GM12878 (cell line): ENCODE measurements around the gene TRIM28. TPM values are rescaled to one million over a fixed set of nuclear protein-coding genes. Genes with fewer than 3 reads are reported as not detected.

Source experiments
- ATAC-seq: fragments of 200-7000 bp; cut with Tn5 transposase; 3 replicates; pipeline ENCODE4 v1.9.1; 2020; ENCODE audit warnings: mild to moderate bottlenecking, moderate library complexity
- BruUV-seq: library from RNA; stranded (reverse); fragments of 400-500 nt; replicated peaks from 2 replicates; lab custom pipeline; 2021; lab: Mats Ljungman, UMichigan
- CTCF ChIA-PET: fragments of 300-600 bp; sonication (Branson Sonifier 250); formaldehyde crosslinking; extraction: SDS; loops from one replicate; lab custom pipeline; 2021; ENCODE audit warnings: inconsistent platforms; lab: Yijun Ruan, JAX
- POLR2A ChIA-PET: fragments of 350-600 bp; formaldehyde crosslinking; extraction: SDS; loops from one replicate; lab custom pipeline; 2021; ENCODE audit warnings: inconsistent platforms; lab: Charles Lee
- RAD21 ChIA-PET: fragments of 300-600 bp; sonication (Branson Sonifier 250); formaldehyde crosslinking; loops from one replicate; lab custom pipeline; 2023; ENCODE audit warnings: antibody characterized with exemption; ENCODE audit not compliant: unreplicated experiment; lab: Charles Lee
- SMC1A ChIA-PET: fragments of 300-600 bp; sonication (Branson Sonifier 250); formaldehyde crosslinking; loops from one replicate; lab custom pipeline; 2023; ENCODE audit not compliant: unreplicated experiment, uncharacterized antibody; lab: Charles Lee
- DNase-seq: peaks from one replicate; pipeline ENCODE4 v3.0.0-alpha.2; 2011; ENCODE audit warnings: low read depth, low spot score
- FAIRE-seq: peaks from 3 replicates; lab custom pipeline; 2011; peaks lifted over from hg19 to GRCh38; lab: Jason Lieb, UNC
- H2AFZ ChIP-seq: 2 replicates; pipeline ENCODE4 v1.6.0; 2011; ENCODE audit warnings: low read depth, low read length, control low read depth; ENCODE audit not compliant: control insufficient read depth
- H3K27ac ChIP-seq: 2 replicates; pipeline ENCODE4 v1.5.1; 2011; ENCODE audit warnings: control low read depth; ENCODE audit not compliant: control insufficient read depth, insufficient read depth
- H3K27me3 ChIP-seq, 2 experiments: replicated peaks in 1 of 2; 2 replicates each; pipeline versions ENCODE4 v1.6.0 to v1.6.1; 2011; ENCODE audit warnings: low read length in 1 of 2; ENCODE audit not compliant: control insufficient read depth in 2 of 2, insufficient read depth in 2 of 2
- H3K36me3 ChIP-seq, 2 experiments: 2 replicates each; pipeline ENCODE4 v1.5.1; 2011; ENCODE audit warnings: low read length in 1 of 2; ENCODE audit not compliant: control insufficient read depth in 2 of 2, insufficient read depth in 2 of 2
- H3K4me1 ChIP-seq: 2 replicates; pipeline ENCODE4 v1.6.1; 2011; ENCODE audit warnings: mild to moderate bottlenecking, low read length, moderate library complexity, mixed read lengths; ENCODE audit not compliant: control insufficient read depth, insufficient read depth
- H3K4me2 ChIP-seq: 2 replicates; pipeline ENCODE4 v1.6.0; 2011; ENCODE audit warnings: control low read depth; ENCODE audit not compliant: control insufficient read depth, insufficient read depth
- H3K4me3 ChIP-seq: fragments of 200-600 bp; sonication (generic); 2 replicates; pipeline ENCODE4 v1.5.1; 2016
- H3K79me2 ChIP-seq: 2 replicates; pipeline ENCODE4 v1.6.0; 2011; ENCODE audit warnings: low read length; ENCODE audit not compliant: control insufficient read depth, insufficient read depth
- H3K9ac ChIP-seq: 2 replicates; pipeline ENCODE4 v1.8.0; 2011; ENCODE audit warnings: low read length, control low read depth, mixed read lengths; ENCODE audit not compliant: control insufficient read depth, insufficient read depth
- H3K9me3 ChIP-seq: replicated peaks from 3 replicates; pipeline ENCODE4 v1.5.1; 2011; ENCODE audit warnings: mild to moderate bottlenecking, low read length; ENCODE audit not compliant: control insufficient read depth, insufficient read depth
- H4K20me1 ChIP-seq: 2 replicates; pipeline ENCODE4 v1.6.0; 2011; ENCODE audit not compliant: control insufficient read depth, insufficient read depth
- ASH2L ChIP-seq: fragments of 300-600, 200-600 bp; sonication (generic); IDR thresholded peaks from 2 replicates; pipeline ENCODE4 v1.6.1; 2017; ENCODE audit warnings: low read depth, mild to moderate bottlenecking, borderline replicate concordance
- CREB1 ChIP-seq: IDR thresholded peaks from 2 replicates; pipeline ENCODE4 v1.6.1; 2012; ENCODE audit warnings: low read depth, mild to moderate bottlenecking, inconsistent platforms
- EED ChIP-seq: sonication (generic); IDR thresholded peaks from 2 replicates; pipeline ENCODE4 v1.6.1; 2016; ENCODE audit warnings: antibody characterized with exemption, low read depth
- EP300 ChIP-seq, 2 experiments: fragments of 150-350 bp in 1 of 2; IDR thresholded peaks; 2 replicates each; pipeline ENCODE4 v1.6.1; 2011 to 2012; ENCODE audit warnings: low read depth in 2 of 2, low read length in 2 of 2, borderline replicate concordance in 1 of 2, improper control_type of control experiment in 1 of 2, inconsistent platforms in 1 of 2; ENCODE audit not compliant: control insufficient read depth in 1 of 2
- ETV6 ChIP-seq, 2 experiments: fragments of 450-650 bp in 1 of 2; IDR thresholded peaks in 1 of 2; conservative IDR thresholded peaks in 1 of 2; 2 replicates each; pipeline ENCODE4 v1.6.1; 2014; ENCODE audit warnings: antibody characterized with exemption in 1 of 2, borderline replicate concordance in 1 of 2, low read depth in 1 of 2, mild to moderate bottlenecking in 1 of 2, moderate library complexity in 1 of 2
- MAX ChIP-seq: IDR thresholded peaks from 2 replicates; pipeline ENCODE4 v1.6.1; 2012; ENCODE audit warnings: low read depth, low read length, improper control_type of control experiment
- MXI1 ChIP-seq: fragments of 150-350 bp; IDR thresholded peaks from 2 replicates; pipeline ENCODE4 v1.6.1; 2011; ENCODE audit warnings: low read depth, mild to moderate bottlenecking, inconsistent platforms, low read length, improper control_type of control experiment
- NFYA ChIP-seq: IDR thresholded peaks from 2 replicates; pipeline ENCODE4 v1.6.1; 2011; ENCODE audit warnings: low read depth, mild to moderate bottlenecking, low read length, improper control_type of control experiment, borderline replicate concordance
- NR2C2 ChIP-seq: IDR thresholded peaks from 2 replicates; pipeline ENCODE4 v1.6.1; 2011; ENCODE audit warnings: borderline replicate concordance, low read depth; ENCODE audit not compliant: control insufficient read depth, insufficient read length
- POLR2A ChIP-seq: IDR thresholded peaks from 2 replicates; pipeline ENCODE4 v1.6.1; 2011; ENCODE audit warnings: low read depth, mild to moderate bottlenecking, low read length
- RBBP5 ChIP-seq: fragments of 200-600 bp; sonication (generic); conservative IDR thresholded peaks from 2 replicates; pipeline ENCODE4 v1.6.1; 2016
- RELB ChIP-seq: fragments of 450-650 bp; IDR thresholded peaks from 2 replicates; pipeline ENCODE4 v1.6.1; 2017; ENCODE audit warnings: low read depth, mild to moderate bottlenecking, moderate library complexity
- RFX5 ChIP-seq: IDR thresholded peaks from 2 replicates; pipeline ENCODE4 v1.6.1; 2011; ENCODE audit warnings: low read depth, low read length, improper control_type of control experiment
- ZZZ3 ChIP-seq: IDR thresholded peaks from 2 replicates; pipeline ENCODE4 v1.6.1; 2011; ENCODE audit warnings: low read depth; ENCODE audit not compliant: control insufficient read depth, insufficient read length
- WGBS: methylation state at CpG from one replicate; pipeline ENCODE4 v1.1.6; 2016; ENCODE audit warnings: low lambda C conversion rate; ENCODE audit not compliant: insufficient replicate concordance, insufficient coverage; ENCODE audit errors: missing lambda C conversion rate; 5-methylcytosine and 5-hydroxymethylcytosine counted together
- in situ Hi-C: fragments of 300-500 bp; cut with MboI; formaldehyde crosslinking; loops from 9 replicates; pipeline ENCODE4 v1.14.3; 2018; ENCODE audit warnings: mixed read lengths
- intact Hi-C: fragments of 100-400 bp; cut with micrococcal nuclease; formaldehyde crosslinking; loops from one replicate; pipeline ENCODE4 v1.14.2; 2022; ENCODE audit not compliant: unreplicated experiment
- polyA plus RNA-seq, 11 experiments: library from polyadenylated mRNA; depleted of rRNA in 4 of 11; unstranded in 6 of 11; stranded (reverse) in 5 of 11; fragments of >200 nt; fragmentation: Nextera tagmentation in 4 of 11; fragmentation: Illumina TruSeq in 1 of 11; extraction: Ambion mirVana in 4 of 11; extraction: Trizol in 1 of 11; gene quantifications; 1 replicate in 1 of 11; 2 replicates in 10 of 11; pipeline versions ENCODE4 v1.2.1 to v1.2.3, GENCODE V29; 2011 to 2016; ENCODE audit warnings: inconsistent platforms in 2 of 11, missing spikeins in 2 of 11, low read depth in 1 of 11
- total RNA-seq, 4 experiments: library from RNA; depleted of rRNA in 3 of 4; stranded (reverse); fragments of >200 nt in 3 of 4; fragmentation: Illumina TruSeq in 1 of 4; extraction: Trizol in 1 of 4; gene quantifications; 2 replicates each; pipeline versions ENCODE4 v1.2.1 to v1.2.3, GENCODE V29; 2013 to 2021

Gene TRIM28
- total and polyA plus RNA-seq, 10 of the 15 experiments (the other 5 are each of a cell fraction or from before 2014, with no cell fraction given) = 5.0 to 650 (median 296) TPM

GRCh38 chr19:58560921-58561320 lies 17.1 kb downstream of the TRIM28 start:
- POLR2A ChIA-PET = interaction anchor here (0.5 to 4.7 kb wide), 8 partner anchors 7 to 212 kb away, joined by 3 to 46 read pairs (median 4); partner anchors contain the start of genes MZF1, ZBTB45 and ZNF497
- in situ Hi-C loops = no loop called here

GRCh38 chr19:58561373-58562121 lies 17.7 kb downstream of the TRIM28 start:
- Histone ChIP-seq H3K36me3 (no peaks in the 10 kb centered on the region; a peak in 3 of 4 replicates), H3K4me3 (no peak overlapping the region), H3K79me2 (peaks cover 19% of the 10 kb centered on the region), H3K4me1 (peaks cover 35% of the 10 kb centered on the region), H3K27ac (no peak overlapping the region), H3K9me3 (no peaks in the 10 kb centered on the region), H3K4me2 (peak overlapping the region; percentile 97), H4K20me1 (no peaks in the 10 kb centered on the region), H2AFZ (no peak overlapping the region), H3K27me3 (no peaks in the 10 kb centered on the region), H3K9ac (no peak overlapping the region)
- WGBS = 85% methylated on average over 16 of the region's 16 CpGs
- FAIRE-seq (no peak), DNase-seq (no peak), ATAC-seq (no peak)
- ChIA-PET SMC1A (interaction anchor here (0.8 to 1.3 kb wide), 3 partner anchors 10 to 42 kb away, joined by 3 to 5 read pairs (median 3); partner anchors contain the start of gene ZBTB45), POLR2A (interaction anchor here (1.0 to 4.7 kb wide), 6 partner anchors 8 to 199 kb away, joined by 3 to 46 read pairs (median 4); partner anchors contain the start of genes MZF1, ZBTB45 and ZNF497), CTCF (interaction anchor here (1.4 to 2.4 kb wide), 2 partner anchors 19 to 42 kb away, joined by 3 to 14 read pairs; partner anchors contain the start of gene ZBTB45), RAD21 (no interaction called here)
- intact Hi-C loops (no loop called here), in situ Hi-C loops (no loop called here)
- no TSS peak for BruUV-seq
- TF ChIP-seq CREB1 = no peak
- no peak for TF ChIP-seq RFX5
- no peak for TF ChIP-seq ETV6 (conservative IDR thresholded peaks at IDR 0.05 in 1 of 2, IDR thresholded peaks at IDR 0.05 in 1 of 2; ENCODE audit: borderline replicate concordance in 1 of 2, low read depth in 1 of 2)
- TF ChIP-seq NFYA = no peak
- no peak for TF ChIP-seq ZZZ3
- TF ChIP-seq NR2C2 = no peak
- TF ChIP-seq RELB = no peak
- TF ChIP-seq ASH2L = no peak
- no peak for TF ChIP-seq EED
- TF ChIP-seq EP300 (IDR thresholded peaks at IDR 0.05; ENCODE audit: borderline replicate concordance in 1 of 2, control insufficient read depth in 1 of 2, low read depth in 2 of 2, low read length in 2 of 2) = no peak

More at GRCh38 chr19:58560921-58561320, 17.1 kb downstream of the TRIM28 start:
- no TSS peak for BruUV-seq
- no peak for DNase-seq
- H3K4me1 ChIP-seq = peaks cover 40% of the 10 kb centered on the region
- no peaks in the 10 kb centered on the region for H3K27me3 ChIP-seq
- CTCF ChIA-PET = interaction anchor here (1.4 to 2.4 kb wide), 2 partner anchors 20 to 41 kb away, joined by 3 to 14 read pairs; partner anchors contain the start of gene ZBTB45
- H4K20me1 ChIP-seq = no peaks in the 10 kb centered on the region
- H3K4me2 ChIP-seq = no peak overlapping the region
- H3K4me3 ChIP-seq = no peak overlapping the region
- H3K9ac ChIP-seq = no peak overlapping the region
- H3K27ac ChIP-seq = no peak overlapping the region
- no peak for FAIRE-seq
- TF ChIP-seq RBBP5 (no peak), MXI1 (no peak), MAX (no peak), POLR2A (0 out of 2 replicates have a peak, but pooled peaks have one; percentile 5)
- no peak for ATAC-seq
- H3K36me3 ChIP-seq = peaks cover 5% of the 10 kb centered on the region in 2 experiments; a peak in 3 of 4 replicates
- H2AFZ ChIP-seq = no peak overlapping the region
- RAD21 ChIA-PET = no interaction called here
- peaks cover 25% of the 10 kb centered on the region for H3K79me2 ChIP-seq
- intact Hi-C loops = no loop called here
- no peaks in the 10 kb centered on the region for H3K9me3 ChIP-seq
- SMC1A ChIA-PET = interaction anchor here (0.8 to 1.3 kb wide), 2 partner anchors 11 to 41 kb away, joined by 3 to 5 read pairs; partner anchors contain the start of gene ZBTB45
